HG02798 (cell line): ENCODE data around the gene SLFN12.
"Not testable (repeated sequence)": the region's sequence is repeated elsewhere in the genome, so short reads cannot be mapped to it uniquely, and the experiment has no call there.

Source experiments
- ATAC-seq: cut with Tn5 transposase; IDR thresholded peaks from one replicate; pipeline ENCODE4 v1.9.1; 2021; ENCODE audit warnings: mild to moderate bottlenecking; ENCODE audit not compliant: unreplicated experiment, poor library complexity

The SLFN12 gene

DNA sequence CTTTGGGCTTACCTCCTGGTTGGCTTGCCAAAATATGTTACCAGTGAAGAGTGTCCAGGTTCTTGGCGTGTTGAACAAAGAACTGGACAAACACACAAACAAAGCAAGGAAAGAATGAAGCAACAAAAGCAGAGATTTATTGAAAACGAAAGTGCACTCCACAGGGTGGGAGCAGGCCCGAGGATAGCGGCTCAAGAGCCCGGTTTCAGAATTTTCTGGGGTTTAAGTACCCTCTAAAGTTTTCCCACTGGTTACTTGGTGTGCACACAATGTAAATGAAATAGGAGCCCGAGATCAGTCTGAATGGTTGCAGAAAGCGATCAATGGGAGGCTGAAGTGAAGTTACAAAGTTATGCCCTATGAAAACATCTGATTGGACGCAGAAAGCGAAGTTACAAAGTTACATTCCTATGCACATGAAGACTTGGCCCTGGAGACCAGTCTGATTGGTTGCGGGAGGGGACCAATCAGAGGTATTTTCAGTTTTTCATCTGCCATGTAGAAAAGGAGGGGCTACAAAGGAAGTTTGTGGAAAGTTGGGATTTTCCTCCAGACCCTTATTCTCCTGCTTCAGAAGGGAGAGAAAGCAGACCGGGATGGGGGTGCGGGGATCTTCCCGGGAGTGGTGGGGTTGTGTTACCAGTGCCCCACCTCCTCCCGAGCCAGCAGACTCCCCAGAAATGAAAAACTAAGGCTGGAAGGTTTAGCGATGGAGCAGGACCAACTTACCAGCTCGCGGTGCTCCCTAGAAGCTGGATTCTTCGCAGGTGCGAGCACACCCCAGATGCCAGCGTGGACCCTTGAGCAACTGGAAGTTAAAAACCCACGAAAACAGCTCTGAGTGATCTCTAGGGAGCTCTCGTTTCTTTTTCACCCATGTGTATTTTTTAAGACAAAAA, at the start of gene SLFN12:
SLFN12 (minus strand) TSS at position 325 of the 899 bp plus-strand sequence. CDS start 9,472 bp downstream, outside the sequence.
- peak; percentile 88 for ATAC-seq

DNA sequence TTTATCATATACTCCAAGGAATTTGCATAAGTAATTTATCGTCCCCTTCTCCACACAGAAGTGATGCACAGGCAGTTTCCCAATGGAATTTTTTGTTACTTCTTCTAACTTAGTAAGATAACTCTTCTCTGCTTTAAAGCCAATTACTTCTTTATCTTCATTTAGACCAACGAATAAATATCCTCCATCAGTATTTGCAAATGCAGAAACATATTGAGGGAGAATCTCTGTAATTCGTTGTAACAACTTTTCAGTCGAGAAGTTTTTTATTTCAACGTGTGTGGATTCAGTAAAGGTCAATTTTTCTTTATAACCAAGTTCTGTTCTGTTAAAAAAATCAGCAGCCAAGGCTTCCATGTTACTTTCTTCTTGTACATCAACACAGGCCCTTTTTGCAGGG, 47.0 kb upstream of the SLFN12 start:
- ATAC-seq, result no peak

DNA sequence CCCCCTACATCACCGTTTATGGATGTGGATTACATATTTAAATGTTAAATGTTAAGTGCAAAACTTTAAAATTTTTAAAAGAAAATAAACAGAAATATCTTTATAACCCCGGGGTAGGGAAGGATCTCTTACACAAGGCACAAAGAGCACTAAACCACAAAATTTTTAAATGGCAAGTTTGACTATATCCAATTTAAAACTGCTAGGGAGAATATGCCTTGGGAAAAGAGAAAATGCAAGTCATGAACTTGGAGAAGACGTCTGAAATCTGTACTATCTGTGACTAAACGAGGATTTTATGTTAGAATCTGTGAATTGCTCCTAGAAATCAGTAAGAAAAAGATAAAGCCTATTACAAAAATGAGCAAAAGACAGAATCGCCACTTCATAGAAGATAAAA, 44.9 kb upstream of the SLFN12 start:
- ATAC-seq, result no peak

DNA sequence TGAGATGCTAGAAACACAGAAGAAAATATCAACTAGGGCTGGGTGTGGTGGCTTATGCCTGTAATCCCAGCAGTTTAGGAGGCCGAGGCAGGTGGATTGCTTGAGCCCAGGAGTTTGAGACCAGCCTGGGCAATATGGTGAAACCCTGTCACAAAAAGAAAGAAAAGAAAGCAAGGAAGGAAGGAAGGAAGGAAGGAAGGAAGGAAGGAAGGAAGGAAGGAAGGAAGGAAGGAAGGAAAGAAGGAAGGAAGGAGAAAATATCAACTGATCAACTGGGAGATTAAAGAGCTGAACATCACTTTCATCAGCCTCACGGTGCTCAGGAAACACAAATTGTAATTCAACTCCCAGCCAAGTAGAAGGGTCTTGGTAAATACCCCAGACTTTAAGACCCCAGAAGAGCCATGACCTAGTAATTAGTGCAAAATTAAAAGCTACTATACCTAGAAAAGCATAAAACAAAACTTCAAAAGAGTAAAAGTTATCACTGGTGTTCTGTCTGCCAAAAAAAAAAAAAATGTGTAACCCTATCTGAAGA, 44.1 kb upstream of the SLFN12 start:
- ATAC-seq, result no peak

GRCh38 chr17:35468475-35468874, 36.2 kb upstream of the SLFN12 start:
- ATAC-seq, result no peak

- ATAC-seq, result no peak
Measured at GRCh38 chr17:35467824-35468223, 35.5 kb upstream of the SLFN12 start.

GRCh38 chr17:35460354-35460851, 28.1 kb upstream of the SLFN12 start:
- ATAC-seq, result peak; percentile 94

- ATAC-seq, result not testable (repeated sequence)
Measured at GRCh38 chr17:35454035-35454434, 21.7 kb upstream of the SLFN12 start.

GRCh38 chr17:35453171-35453570, 20.9 kb upstream of the SLFN12 start:
- no peak for ATAC-seq

DNA sequence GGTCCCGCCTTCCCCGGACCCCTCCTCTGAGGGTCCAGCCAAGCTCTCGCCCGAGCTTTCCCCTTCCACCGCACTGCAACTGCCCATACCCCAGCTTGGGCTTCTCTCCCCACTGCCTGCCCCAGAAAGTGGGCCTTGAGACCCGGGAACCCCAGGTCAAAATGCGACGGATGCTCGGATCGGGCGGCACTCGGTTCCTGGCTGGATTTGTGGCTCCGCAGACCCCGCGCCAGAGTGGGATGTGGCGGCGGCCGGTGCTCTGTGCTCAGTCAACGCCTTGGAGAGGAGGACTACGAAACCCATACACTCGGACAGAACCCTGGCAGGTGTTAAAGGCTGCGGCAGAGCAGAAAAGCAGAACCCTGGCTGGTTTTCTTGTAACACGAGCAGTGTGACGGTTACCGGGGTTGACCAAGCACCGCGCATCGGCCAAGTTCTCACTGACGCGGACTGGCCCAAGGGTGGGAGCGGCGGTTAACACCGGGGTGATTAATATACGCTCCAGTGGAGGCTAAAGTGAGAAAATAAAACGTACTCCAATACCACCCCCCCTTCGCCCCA, 17.2 kb upstream of the SLFN12 start:
- ATAC-seq, result no peak

DNA sequence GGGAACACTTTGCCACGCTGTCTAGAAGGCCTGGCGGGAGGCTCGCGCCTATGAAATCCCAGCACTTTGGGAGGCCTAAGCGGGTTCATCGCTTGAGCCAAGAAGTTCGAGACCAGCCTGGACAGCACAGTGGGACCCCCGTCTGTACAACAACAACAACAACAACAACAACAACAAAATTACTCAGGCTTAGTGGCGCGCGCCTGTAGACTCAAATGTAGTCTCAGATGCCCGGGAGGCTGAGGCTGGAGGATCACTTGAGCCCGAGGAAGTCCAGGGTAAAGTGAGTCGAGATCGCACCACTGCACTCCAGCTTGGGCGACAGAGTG, 16.6 kb upstream of the SLFN12 start:
- ATAC-seq, result no peak

GRCh38 chr17:35448214-35448898, 16.1 kb upstream of the SLFN12 start, which contains the start of gene SLFN13:
Gene SLFN13 (minus strand): TSS chr17:35448766. CDS start chr17:35445680, 3,086 bp downstream.
- peak; percentile 78 for ATAC-seq

DNA sequence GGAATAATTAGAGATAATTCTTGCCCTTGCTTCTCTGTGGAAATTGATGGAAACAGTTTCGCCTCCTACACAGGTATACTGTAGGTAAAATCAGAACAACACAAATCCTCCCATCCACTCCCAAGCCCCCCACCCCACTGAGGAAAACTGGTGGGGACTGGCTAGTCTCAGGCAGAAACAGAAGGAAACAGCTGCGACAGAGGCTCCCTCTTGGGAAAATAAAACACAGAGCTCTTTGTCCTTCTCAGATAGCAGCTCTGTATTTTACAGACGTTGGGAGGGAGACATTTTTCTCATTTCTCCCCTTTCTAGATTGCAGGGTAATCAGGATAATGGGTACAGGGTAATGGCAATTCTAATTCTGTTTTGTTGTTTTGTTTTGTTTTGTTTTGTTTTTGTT, 15.2 kb upstream of the SLFN12 start:
- no peak for ATAC-seq

DNA sequence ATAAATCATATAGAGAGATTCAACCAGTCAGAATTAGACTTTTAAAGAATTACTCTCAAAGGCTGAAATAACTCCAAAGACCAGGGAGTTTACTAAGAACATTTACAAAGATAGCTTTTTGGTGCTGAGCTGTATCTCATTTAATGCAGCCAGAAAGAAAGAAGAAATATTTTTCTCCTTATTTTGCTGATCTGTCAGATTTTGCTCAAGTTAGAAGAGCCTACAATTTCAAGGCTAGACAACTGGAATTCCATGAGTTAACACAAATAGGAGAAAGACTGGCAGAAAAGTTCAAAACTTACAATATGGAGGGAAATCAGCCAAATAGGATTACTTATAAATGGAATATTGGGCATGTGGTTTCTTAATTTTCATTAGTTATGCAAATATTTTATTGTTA, 6.1 kb upstream of the SLFN12 start:
- ATAC-seq, result no peak

GRCh38 chr17:35433075-35433894, 985 bp upstream of the SLFN12 start:
- ATAC-seq, result peak; percentile 53

GRCh38 chr17:35429702-35430101, 2.6 kb downstream of the SLFN12 start:
- ATAC-seq, result no peak

- ATAC-seq, result no peak
Measured at GRCh38 chr17:35428229-35428628, 4.1 kb downstream of the SLFN12 start.

- no peak for ATAC-seq
Measured at GRCh38 chr17:35423761-35424160, 8.5 kb downstream of the SLFN12 start.

- not testable (repeated sequence) for ATAC-seq
Measured at GRCh38 chr17:35421069-35421468, 11.2 kb downstream of the SLFN12 start.

GRCh38 chr17:35416659-35417058, 15.6 kb downstream of the SLFN12 start:
- ATAC-seq, result no peak
